IPS DF 6.9 (cell line): ENCODE data around the gene PPP1R16B.

Experiments
- DNase-seq: peaks from one replicate; pipeline ENCODE4 v3.0.0-alpha.2; 2013; ENCODE audit warnings: low read depth, low spot score
- H3K27ac ChIP-seq: one replicate; pipeline ENCODE4 v1.5.1; 2013; ENCODE audit warnings: low read length, control low read depth
- H3K27me3 ChIP-seq: 2 replicates; pipeline ENCODE4 v1.6.1; 2013; ENCODE audit warnings: mild to moderate bottlenecking, low read length; ENCODE audit not compliant: control insufficient read depth, insufficient read depth
- H3K36me3 ChIP-seq: 2 replicates; pipeline ENCODE4 v1.6.1; 2013; ENCODE audit warnings: low read length; ENCODE audit not compliant: control insufficient read depth, insufficient read depth
- H3K4me1 ChIP-seq: 2 replicates; pipeline ENCODE4 v1.6.1; 2013; ENCODE audit warnings: low read length; ENCODE audit not compliant: control insufficient read depth, insufficient read depth
- H3K4me3 ChIP-seq: 2 replicates; pipeline ENCODE4 v1.5.1; 2013; ENCODE audit warnings: mild to moderate bottlenecking, low read length
- H3K9me3 ChIP-seq: 2 replicates; pipeline ENCODE4 v1.6.1; 2013; ENCODE audit warnings: low read length, inconsistent platforms; ENCODE audit not compliant: control insufficient read depth, insufficient read depth
- WGBS: extraction: QIAGEN DNeasy Blood & Tissue Kit; methylation state at CpG from one replicate; pipeline ENCODE4 v1.1.7; 2013; ENCODE audit warnings: mixed read lengths, missing lambda C conversion rate; ENCODE audit not compliant: insufficient read length, insufficient coverage; 5-methylcytosine and 5-hydroxymethylcytosine counted together

PPP1R16B gene

DNA sequence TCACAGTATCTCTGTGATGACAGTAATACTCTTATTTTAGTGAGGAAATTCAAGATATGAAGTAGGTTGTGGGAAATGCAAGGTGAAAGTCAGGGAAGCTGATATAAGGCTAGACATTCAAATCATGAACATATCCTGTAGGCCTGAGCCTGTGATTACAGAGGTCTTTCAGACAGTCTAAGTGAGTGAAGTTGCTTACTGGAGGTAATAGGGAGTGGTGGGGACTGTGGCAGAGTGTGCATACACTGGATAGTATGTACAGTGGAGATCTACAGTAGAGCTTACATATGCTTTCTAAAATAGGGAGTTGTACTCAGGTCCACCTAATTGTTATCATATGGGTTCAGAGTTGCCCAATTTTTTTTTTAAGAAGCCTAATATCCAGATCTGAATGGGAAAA, 159.8 kb downstream of the PPP1R16B start:
- DNase-seq = no peak
- Histone ChIP-seq H3K27me3 (no peaks in the 10 kb centered on the region), H3K4me3 (no peak overlapping the region), H3K36me3 (peaks cover 2% of the 10 kb centered on the region; the same call in 1 of the 2 replicates), H3K9me3 (no peaks in the 10 kb centered on the region), H3K4me1 (no peaks in the 10 kb centered on the region), H3K27ac (no peak overlapping the region)

DNA sequence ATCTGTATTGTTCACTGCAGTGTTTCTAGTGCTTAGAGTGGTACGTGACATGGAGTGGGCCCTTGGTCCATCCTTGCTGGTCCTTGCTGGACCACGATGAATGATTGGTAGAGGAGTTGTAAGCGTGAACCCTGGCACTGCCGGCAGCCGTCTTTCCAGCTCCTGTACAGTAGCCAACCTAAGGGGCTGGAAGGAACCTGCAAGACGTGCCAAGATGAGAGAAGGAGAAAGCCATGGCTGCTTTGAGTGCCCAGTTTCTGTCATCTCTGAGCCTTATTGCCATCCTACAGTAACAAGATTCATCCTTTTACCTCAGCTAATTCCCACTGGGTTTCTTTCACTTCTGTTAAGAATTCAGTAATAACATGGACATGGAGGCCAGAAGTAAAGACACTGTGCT, 162.6 kb downstream of the PPP1R16B start:
- Histone ChIP-seq H3K4me3 (no peak overlapping the region), H3K27me3 (no peaks in the 10 kb centered on the region), H3K27ac (no peak overlapping the region), H3K4me1 (no peaks in the 10 kb centered on the region), H3K36me3 (peaks cover 2% of the 10 kb centered on the region; the same call in 1 of the 2 replicates), H3K9me3 (no peaks in the 10 kb centered on the region)
- no peak for DNase-seq
- no CpG with 5 or more reads among the region's 6 CpGs for WGBS

DNA sequence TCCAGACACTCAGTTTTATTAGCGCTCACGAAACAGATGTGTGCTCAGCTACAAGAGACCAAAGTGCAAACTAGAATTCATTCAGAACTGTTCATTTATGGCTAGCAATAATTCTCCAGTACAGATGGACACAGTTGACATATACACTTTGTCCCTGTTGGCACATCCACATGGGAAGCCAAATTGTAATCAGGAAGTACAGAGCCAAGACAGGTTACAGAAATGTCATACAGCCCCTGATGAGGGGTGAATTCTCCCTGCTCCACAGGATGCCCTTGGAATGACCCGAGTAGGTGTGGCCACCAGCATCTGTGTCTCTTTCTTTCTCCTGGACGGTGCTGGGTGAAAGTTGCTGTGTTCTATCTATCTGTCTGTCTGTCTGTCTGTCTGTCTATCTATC, 164.2 kb downstream of the PPP1R16B start:
- H3K4me1 ChIP-seq = no peaks in the 10 kb centered on the region
- no CpG with 5 or more reads among the region's 4 CpGs for WGBS
- no peak overlapping the region for H3K27ac ChIP-seq
- DNase-seq = no peak
- H3K27me3 ChIP-seq = no peaks in the 10 kb centered on the region
- H3K36me3 ChIP-seq = peaks cover 4% of the 10 kb centered on the region; the same call in 1 of the 2 replicates
- no peak overlapping the region for H3K4me3 ChIP-seq
- no peaks in the 10 kb centered on the region for H3K9me3 ChIP-seq

DNA sequence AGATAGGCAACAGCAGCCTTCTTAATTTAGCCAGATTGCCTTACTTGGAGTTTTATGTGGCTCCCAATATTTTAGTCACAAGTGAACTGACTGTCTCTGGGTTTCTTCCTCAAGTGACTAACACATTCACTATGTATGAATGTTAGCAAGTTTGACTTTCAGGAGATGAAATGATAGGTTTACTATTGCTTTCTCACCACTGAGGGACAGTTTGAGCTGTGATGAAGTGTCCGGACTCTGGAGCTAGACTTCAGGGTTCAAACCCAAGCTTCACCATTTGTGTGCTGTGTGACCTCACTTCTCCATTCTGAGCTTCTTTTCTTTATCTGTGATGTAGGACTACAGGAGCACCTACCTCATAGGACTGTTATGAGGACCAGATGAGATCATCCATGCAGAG, 164.8 kb downstream of the PPP1R16B start:
- Histone ChIP-seq H3K27me3 (no peaks in the 10 kb centered on the region), H3K36me3 (peaks cover 4% of the 10 kb centered on the region; the same call in 1 of the 2 replicates), H3K9me3 (no peaks in the 10 kb centered on the region), H3K4me1 (no peaks in the 10 kb centered on the region), H3K4me3 (no peak overlapping the region), H3K27ac (no peak overlapping the region)
- no peak for DNase-seq
- no CpG with 5 or more reads among the region's 1 CpG for WGBS
